Cerebellar cortex (tissue), 1 donor: ENCODE measurements around the gene SYNE3.

Source experiments
- DNase-seq: peaks from one replicate; pipeline ENCODE4 v3.0.0-alpha.2; 2015; ENCODE audit warnings: low spot score

Gene SYNE3

DNA sequence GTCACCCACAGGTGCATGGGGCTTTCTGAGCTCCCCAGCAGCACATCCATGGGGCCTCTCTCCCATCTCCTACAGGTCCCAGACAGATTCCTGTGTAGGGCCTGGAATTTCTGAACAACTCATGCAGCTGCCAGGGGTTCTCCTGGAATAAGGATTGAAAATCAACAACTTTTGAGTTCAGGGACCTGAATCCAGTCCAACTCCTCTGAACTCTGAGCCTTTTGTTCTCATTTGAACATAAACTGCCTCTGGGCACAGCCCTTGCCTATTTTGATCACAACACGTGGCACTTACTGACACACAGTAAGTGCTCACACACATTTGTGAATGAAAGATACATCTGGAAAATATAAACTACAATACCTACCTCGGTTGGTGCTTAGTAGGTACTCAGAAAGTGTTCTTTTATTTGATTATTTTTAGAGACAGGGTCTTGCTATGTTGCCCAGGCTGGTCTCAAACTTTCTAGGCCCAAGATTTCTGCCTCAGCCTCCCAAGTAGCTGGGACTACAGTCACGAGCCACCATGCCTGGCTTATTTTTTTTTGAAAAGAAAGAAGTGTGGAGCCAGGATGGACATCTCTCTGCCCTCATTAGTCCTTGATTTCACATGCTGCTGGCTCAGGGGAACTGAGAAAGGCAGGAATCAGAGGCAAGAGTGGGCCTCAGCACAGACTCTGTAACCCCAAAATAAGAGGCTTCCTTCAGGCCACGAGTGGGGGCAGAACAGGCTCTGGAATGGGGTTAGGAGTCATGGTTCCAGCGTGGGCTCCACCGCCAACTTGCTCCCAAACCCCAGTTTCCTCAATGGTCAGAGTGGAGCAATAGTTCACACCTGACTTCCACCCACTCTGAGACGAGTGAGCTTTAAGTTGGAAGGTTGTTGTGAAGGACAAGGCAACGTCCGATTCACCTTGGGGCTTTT is 27.0 kb downstream of the SYNE3 start:
- DNase-seq: no peak

DNA sequence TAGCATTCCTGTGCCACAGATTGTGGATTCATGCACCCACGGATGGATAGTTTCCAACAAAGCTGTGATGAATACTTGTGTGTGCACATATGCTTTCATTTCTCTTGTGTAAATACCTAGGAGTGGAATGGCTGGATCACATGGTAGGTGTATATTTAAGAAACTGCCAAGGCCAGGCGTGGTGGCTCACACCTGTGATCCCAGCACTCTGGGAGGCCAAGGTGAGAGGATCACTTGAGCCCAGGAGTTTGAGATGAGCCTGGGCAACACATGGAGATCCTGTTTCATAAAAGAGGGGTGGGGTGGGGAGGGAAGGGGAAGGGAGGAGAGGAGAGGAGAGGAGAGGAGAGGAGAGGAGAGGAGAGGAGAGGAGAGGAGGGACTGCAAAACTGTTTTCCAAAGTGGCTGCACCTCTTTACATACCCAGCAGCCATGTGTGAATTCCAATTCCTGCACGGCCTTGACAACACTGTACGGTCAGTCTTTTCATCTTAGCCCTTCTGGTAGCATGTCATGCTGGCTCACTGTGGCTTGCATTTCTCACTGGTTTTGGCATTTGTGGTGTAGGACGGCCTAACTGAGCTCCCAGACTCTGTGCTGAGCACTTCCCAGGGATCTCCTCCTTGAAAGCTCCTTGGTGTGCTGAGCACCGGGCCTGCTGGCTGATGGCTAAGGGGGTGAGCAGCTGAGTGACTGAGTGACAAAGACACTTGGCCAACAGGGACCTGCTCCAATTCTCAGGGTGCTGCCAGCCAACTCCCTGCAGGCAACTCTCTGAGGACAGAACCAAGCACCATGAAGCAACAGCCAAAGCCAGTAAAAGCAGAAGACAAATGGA is 27.9 kb downstream of the SYNE3 start:
- DNase-seq: no peak

DNA sequence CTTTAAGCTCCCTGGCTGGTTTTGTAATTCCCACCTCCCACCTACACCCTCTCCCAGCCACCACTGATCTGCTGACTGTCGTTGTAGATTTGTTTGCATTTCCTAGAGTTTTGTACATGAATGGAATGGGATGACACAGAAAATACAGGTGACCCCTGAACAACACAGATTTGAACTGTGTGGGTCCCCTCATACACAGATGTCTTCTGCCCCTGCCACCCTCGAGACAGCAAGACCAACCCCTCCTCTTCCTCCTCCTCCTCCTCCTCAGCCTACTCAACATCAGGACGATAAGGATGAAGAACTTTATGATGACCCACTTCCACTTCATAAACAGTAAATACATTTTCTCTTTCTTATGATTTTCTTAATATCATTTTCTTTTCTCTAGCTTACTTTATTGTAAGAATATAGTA is 28.8 kb downstream of the SYNE3 start:
- DNase-seq: no peak

DNA sequence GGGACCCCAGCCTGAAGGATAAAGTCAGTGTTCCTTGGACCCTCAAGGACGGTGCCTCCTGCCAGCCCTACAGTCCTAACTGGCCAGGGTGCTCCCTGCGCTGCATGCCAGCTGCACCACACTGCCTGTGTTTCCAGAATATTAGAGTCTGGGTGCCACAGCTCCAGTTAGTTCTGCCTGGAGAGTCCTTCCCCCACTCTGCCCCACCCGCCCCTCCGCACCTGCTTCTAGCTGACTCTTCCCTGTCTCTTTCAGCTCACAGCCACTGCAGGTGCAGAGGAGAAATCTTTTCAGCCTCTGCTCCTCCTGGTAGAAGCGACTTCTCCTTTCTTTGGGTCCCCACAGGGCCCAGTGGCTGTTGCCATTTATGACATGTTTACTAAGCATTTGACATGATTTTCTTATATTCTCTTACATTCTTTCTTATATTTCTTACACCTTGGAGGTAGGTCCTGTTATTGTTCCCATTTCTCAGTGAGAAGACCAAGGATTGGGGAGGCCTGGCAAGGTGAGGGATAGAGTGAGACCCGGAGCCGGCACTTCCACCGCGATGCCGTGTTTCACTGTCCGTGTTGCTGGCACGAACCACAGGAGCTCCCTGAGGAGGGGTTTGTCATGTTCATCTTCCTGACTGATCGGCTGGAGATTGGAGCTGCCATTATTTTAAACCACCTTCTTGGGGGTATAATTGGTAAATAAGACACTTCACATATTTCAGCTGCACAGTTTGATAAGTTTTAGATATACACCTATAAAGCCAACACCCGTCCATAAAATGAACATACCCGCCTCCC is 29.4 kb downstream of the SYNE3 start:
- DNase-seq: no peak

DNA sequence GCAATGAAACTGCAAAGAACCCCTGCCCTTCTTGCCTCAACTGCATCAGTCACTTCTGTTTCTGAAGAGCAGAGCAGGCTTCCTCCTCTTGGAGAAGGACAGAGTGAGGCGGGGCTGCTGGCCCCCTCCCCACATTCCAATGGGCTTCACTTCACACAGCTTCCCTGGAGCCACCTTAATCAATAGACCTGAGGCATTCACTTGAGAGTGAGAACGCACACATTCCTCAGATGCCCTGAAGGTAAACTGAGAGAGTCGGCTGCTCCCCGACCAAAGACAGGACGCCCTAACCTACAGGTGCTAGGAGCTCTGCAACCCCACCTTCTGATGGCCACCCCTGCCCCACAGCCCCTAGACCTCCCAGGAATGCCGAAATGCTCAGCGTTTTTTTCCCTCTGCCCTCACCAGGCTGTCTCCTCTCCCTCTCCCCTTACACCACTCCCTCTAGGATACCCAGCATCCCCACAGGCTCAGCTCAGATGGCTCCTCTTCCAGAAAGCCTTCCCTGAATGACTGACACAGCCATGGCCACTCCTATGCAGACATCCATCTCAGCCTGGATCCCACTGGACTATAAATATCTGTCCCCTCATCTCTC is 31.1 kb downstream of the SYNE3 start:
- no peak for DNase-seq

DNA sequence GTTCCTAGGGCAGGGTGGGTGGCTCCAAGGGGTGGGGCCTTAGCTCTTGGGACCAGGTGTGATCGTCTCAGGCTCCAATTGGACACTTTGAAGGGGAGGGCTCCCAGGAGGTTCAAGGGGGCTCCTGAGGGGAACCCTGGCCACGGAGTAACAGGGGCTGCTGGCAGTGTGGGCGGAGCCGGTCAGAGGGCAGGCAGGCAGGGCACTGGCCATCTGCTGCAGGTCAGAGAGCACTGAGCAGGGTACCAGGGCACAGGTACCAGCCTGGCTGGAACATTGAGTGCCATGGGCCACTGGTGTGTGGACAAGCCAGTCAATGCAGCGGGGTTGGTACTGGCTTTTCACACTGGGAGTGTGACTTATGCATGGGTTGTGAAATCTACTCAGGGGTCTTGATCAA is 32.2 kb downstream of the SYNE3 start:
- DNase-seq: no peak

DNA sequence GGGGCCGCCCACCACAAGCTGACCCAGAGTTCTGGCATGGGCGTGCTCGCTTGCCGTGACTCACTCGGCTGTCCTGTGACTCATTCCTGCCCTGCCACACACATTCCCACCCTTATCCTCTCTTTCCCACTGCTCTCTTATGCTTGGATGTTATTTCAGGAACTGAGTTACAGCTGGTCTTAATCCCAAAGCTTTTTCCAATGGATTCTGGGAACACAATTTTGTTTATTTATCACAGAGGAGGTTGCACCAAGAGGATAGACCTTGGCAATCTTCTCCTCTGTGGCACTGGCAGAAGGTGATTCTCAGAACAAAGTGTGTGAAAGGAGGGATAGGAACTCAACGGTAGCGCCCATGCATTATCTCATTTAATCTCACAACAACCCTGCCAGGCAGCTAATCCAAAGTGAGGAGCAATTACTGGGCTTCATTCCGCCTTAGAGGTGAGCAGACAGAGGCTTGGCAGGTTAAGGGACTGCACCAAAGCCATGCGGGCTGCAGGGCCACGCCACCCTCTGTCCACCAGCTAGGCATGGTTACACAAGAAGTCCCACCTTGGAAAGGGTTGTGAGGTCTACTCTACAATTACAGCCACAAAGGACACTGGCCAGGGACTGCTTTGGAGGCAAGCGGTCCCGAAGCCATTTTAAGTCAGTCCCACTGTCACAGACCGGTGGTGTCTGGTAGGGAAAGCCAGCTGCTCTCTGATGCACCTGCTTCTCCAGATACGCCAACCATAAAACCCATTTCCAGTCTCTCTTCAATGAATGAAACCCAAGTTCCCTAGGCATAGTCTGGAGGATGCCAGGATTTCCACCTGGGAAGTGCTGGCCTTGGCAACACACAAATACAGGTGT is 32.9 kb downstream of the SYNE3 start:
- DNase-seq: no peak

DNA sequence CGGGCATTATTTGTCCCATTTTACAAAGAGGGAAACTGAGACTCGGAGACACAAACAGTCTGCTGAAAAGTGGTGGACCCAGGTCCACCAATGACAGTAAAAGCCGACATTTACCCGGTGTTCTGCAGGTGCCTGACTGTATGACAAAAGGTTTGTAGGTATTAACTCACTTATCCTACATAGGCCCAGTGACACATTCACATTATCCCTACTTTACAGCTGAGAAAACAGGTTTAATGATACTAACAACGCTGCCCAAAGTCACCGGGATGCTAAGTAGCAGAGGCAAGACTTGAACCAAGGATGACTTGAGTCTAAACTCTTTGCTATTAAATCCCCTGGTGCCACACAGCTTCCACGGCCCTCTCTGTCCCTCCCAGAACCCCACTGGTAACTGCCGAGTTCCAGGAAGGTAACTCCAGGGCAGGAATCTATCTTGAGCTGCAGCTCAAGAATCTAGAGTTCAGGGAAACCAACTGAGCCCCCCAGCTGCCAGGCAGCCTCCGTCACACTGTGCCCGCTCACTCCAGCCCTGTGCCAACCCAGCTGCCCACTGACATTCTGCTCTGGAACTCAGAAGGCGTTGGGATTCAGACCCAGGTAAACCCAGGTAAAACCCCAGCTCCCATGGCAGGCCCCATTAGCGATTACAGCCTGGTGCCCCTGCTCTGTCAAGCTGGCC is 33.7 kb downstream of the SYNE3 start:
- no peak for DNase-seq

DNA sequence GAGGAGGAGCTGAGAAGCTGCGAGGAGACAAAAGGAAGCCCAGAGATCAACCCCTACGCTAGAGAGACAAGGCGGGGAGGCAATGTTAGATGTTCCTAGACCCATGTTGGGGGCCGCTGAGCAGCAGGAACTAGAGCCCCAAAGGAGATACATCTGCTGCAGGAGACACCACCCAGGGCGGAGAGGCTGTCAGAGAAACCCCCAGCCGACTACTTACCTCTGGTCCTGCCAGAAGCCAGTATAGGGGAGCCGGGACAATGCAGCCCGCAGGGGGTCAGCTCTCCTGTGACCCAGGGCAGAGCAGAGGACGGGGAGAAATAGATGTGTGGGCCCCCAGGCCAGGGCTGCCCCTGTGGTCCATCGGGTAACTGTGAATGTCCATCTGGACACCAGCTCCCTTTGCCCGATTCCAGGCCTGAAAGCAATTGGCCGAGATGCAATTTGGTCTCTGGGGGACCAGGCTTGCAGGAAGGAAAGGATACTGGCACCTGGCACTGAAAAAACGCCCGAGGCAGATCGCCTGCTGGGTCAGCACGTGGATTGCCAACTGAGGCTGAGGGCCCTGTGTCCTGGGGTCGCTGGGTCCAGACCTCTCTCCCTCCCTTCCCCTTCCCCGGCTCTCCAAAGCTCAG is 34.9 kb downstream of the SYNE3 start:
- no peak for DNase-seq

DNA sequence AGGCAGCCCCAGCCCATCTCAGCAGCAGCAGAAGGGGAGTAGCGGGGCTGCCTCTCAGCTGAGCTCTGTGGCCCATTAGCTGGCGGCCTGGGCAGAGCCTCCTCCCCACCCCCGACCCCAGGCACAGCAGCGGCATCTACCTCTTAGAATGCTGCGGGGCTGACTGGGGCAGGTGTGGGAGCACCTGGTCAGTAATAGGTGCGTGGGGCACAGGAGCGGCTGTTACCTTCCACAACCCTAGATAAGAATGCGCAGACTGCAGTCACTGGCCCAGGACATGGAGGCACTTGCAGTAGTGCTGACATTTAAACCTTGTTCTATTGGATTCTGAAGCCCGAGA is 35.6 kb downstream of the SYNE3 start:
- DNase-seq: no peak

DNA sequence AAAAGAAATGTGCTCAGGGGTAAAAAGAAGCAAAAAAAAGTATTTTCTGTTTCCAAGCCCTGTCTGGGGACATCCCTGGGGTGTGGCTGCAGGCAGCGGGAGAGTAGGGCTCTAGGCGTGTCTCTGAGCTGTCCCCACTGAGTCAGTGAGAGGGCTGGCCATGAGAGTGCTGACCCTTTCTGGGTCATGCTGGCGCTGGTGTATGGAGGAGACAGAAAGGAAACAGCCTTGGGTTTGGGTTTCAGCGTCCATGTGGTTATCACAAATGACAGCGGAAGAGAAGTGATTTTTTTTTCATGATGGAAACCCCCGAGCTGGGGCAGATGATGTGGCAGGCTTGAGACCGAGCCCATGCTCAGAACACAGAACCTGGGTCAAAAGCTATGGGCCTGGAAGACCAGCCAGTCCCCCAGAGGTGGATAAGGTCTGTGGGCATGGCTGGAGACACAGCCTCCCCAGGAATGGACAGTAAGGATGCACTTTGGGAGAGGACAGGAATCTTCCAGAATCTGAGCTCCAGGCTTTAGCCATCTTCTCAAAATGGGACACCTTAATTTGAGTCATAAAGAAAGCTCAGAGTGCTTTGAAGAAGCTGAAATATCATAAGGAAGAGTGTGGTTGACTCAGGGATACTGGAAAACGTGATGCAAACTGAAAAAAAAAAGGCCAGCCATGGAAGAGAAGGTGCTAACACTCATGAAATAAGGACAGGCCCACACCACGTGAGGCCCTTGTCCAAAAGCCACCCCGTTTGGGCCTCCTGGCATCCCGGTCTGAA is 36.2 kb downstream of the SYNE3 start:
- no peak for DNase-seq

DNA sequence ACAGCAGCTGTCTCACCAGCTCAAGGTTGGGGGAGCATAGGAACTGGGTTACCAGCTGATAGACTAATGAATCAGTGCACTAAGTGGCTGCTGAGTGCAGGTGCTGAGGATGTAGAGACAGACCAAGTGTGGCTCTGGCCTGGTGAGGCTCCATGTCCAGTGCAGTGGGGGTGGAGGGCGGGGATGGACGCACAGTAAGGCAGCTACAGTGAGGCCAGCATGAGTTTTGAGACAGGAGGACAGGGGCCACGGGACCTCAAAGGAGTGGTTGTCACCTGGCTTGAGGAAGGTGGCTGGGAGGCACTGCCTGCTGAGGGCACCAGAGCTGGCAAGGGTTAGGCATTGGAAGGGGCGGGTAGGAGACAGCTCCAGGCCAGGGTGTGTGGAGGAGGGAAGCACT is 37.0 kb downstream of the SYNE3 start:
- DNase-seq: no peak

DNA sequence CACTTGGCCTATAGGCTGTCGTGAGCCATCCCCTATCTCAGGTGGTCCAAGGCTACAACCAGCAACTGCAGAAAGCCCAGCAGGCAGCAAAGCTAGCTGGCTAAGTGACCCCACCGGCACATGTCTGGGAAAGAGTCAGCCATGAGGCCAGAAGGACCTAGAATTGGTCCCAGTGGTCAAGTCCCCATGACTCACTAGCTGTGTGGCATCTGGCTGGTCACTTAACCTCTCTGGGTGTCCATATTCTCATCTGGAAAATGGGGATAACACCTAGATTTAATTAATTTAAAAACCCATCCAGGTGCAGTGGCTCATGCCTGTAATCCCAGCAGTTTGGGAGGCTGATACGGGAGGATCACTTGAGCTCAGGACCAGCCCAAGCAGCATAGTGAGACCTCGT is 37.6 kb downstream of the SYNE3 start:
- no peak for DNase-seq

DNA sequence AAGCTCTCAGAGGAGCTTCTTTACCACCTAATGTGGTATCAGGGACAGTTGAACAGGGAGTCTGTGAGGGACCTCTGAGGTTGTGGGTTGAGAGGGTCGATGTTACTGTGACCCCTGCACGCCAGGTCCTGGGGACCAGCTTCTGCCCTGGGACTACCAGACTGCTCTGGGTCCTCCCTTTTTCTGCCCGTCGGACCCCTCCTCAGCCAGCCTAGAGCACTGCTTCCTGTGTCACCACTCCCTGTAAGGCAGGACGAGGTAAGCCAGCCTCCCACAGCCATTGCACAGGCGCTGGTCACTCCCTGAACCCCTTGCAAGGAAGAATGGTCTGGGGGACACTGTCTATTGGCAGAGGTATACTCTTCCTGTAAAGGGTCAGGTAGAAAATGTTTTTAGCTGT is 38.1 kb downstream of the SYNE3 start:
- no peak for DNase-seq

DNA sequence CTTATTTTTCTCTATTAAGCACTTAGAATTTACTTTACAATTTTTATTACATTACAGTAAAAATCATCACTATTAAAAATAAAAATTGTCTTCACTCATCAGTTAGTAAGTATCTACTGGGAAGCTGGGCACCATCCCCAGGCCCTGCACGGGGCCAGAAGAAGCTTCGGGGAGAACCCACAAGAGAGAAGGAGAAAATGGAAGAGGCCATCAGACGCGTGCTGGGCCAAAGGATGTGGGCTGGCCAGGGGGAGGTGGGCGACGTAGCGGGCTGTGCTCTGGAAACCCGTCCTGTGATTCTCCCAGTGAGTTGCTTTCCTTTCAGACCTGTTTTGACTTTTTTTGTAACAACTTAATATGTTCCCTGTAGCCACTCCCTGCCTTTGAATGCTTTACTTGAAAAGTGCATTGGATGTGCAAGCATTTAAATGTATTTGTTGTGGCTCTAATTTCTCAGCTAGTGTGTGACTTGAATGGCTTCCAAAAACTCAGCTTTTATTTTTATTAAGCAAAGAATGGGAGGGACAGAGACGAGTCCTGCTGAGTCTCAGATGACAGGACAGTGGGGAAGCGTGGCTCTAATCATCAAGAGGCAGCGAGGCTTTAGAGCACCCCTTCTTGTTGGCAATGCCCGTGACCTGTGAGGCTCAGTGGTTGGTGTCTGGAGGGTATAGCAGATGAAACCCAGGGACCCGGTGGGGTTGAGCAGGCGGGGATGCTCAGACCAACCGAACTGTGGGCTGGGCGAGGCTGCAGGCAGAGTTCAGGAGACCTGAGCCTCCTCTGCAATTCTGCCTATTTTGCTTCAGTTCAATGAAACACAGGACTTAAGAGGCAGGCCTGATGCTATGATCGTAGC is 38.8 kb downstream of the SYNE3 start:
- no peak for DNase-seq

DNA sequence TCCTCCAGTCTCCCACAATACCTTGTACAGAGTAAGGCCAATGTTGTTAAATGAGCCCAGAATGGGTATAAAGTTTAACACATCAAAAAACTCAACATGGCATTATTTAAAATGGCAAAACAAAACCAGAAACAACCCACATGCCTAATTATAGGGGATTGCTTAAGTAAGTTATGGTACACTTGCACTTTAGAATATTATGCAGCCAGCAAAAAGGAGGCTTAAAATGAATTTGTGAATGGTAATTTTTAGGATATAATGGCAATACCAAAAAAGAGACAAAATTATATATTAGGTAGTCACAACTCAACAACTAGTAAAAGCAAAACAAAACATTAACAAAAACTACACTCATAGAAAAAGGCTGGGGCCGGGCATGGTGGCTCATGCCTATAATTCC is 39.7 kb downstream of the SYNE3 start:
- DNase-seq: no peak

DNA sequence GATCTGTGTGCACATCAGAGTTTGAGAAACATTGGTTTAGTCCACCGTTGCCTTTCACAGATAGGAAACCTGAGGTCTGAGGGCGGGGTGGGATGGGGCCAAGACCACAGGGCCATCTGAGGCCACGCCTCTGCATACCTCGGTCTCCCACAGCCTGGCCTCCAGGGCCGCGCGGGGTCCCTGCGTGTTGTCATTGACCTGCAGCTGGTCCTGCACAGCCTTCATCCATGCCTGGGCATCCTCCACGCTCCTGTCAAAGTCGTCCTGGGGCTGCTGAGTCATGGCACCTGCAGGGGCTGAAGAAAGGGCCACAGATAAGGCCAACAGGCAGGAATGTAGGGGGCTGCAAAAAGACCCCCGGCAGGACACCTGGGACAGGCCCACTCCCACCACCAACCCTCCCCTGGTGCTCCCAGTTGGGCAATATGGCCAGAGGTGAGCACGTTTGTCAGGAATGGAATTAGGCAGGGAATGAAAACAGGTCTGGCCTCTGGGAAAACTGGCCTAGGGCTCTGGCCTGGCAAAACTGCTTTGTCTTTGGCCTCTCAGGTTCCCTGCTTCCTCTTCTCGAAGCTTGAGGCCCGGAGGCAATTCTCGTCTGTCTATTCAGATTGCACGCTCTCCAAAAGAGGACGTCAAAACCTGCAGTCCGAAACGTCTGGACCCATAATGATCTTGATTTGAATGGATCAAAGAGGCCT is 40.8 kb downstream of the SYNE3 start:
- no peak for DNase-seq

DNA sequence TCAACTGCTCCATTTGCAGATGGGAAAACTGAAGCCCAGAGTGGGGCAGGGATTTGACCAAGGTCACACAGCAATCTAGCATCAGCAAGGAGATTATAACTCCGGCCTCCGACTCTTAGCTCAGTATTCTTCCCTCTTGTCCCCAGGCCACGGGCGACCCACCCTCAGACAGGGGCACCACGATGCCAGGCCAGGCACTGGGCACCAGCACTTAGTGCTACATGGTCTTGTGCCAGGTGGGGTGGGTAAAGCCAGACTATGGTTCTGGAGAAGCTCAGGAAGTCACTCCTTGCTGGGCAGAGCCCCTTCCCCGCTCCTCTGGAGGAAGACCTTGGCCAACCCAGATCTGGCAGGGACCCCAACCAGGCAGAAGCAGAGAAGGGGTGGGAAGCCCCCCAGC is 41.5 kb downstream of the SYNE3 start:
- DNase-seq: no peak
